Ishikawa (cell line): ENCODE data around the gene SGCE.

Experiments
- CEBPB ChIP-seq: IDR thresholded peaks from 2 replicates; pipeline ENCODE4 v1.6.1; 2012
- CREB1 ChIP-seq: IDR thresholded peaks from 2 replicates; pipeline ENCODE4 v1.6.1; 2012; ENCODE audit warnings: low read depth
- EGR1 ChIP-seq: IDR thresholded peaks from 2 replicates; pipeline ENCODE4 v1.6.1; 2012
- EP300 ChIP-seq: IDR thresholded peaks from 2 replicates; pipeline ENCODE4 v1.6.1; 2012; ENCODE audit warnings: borderline replicate concordance
- FOXM1 ChIP-seq: IDR thresholded peaks from 2 replicates; pipeline ENCODE4 v1.6.1; 2012; ENCODE audit warnings: low read depth, borderline replicate concordance
- NFIC ChIP-seq: IDR thresholded peaks from 2 replicates; pipeline ENCODE4 v1.6.1; 2012
- RAD21 ChIP-seq: IDR thresholded peaks from 2 replicates; pipeline ENCODE4 v1.6.1; 2012; ENCODE audit warnings: low read depth
- TAF1 ChIP-seq: IDR thresholded peaks from 2 replicates; pipeline ENCODE4 v1.6.1; 2012; ENCODE audit warnings: low read depth, mild to moderate bottlenecking
- TCF12 ChIP-seq: IDR thresholded peaks from 2 replicates; pipeline ENCODE4 v1.6.1; 2012; ENCODE audit warnings: low read depth
- TEAD4 ChIP-seq: IDR thresholded peaks from 2 replicates; pipeline ENCODE4 v1.6.1; 2012
- YY1 ChIP-seq: IDR thresholded peaks from 2 replicates; pipeline ENCODE4 v1.6.1; 2012; ENCODE audit warnings: low read depth
- ZBTB7A ChIP-seq: IDR thresholded peaks from 2 replicates; pipeline ENCODE4 v1.6.1; 2012; ENCODE audit warnings: low read depth
- TF ChIP-seq, protein P1 (sequence below): IDR thresholded peaks from 2 replicates; pipeline ENCODE4 v1.6.1; 2012
- TF ChIP-seq, protein P2 (sequence below): IDR thresholded peaks from 2 replicates; pipeline ENCODE4 v1.6.1; 2012; ENCODE audit warnings: low read depth, mild to moderate bottlenecking
- TF ChIP-seq, protein P3 (sequence below): IDR thresholded peaks from 2 replicates; pipeline ENCODE4 v1.6.1; 2012

The SGCE gene

DNA sequence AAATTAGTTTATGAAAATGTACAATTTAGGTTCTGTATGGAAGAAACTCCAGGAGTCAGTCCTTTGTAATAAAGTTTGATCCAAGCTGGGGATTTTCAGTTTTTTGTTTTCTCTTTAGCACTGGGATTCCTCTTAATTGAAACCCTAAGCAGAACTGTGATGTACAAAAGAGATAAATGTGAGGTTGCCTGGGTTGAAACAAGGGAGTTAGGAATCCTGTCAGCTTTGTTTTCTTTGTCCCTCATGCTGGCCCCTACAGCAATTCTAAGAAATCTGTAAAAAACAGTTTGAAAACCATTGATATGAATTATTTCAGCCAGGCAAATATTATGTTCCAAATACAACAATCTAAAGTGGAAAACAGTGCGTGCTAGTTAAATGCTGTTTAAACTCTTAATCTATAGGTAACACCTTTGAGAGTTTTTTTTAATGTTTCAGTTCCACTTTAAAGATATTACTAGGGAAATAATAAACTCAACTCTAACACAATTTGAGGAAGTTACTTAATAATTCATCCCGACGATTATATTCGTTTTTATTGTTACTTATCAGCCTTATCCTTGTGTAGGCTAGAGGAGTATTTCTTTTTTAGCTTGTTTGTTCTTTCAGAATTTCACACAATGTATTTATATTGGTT lies 65.3 kb downstream of the SGCE start:
- TF ChIP-seq, protein P1, sequence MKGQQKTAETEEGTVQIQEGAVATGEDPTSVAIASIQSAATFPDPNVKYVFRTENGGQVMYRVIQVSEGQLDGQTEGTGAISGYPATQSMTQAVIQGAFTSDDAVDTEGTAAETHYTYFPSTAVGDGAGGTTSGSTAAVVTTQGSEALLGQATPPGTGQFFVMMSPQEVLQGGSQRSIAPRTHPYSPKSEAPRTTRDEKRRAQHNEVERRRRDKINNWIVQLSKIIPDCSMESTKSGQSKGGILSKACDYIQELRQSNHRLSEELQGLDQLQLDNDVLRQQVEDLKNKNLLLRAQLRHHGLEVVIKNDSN: no peak
- no peak for TF ChIP-seq ZBTB7A
- no peak for TF ChIP-seq TAF1
- no peak for TF ChIP-seq NFIC

DNA sequence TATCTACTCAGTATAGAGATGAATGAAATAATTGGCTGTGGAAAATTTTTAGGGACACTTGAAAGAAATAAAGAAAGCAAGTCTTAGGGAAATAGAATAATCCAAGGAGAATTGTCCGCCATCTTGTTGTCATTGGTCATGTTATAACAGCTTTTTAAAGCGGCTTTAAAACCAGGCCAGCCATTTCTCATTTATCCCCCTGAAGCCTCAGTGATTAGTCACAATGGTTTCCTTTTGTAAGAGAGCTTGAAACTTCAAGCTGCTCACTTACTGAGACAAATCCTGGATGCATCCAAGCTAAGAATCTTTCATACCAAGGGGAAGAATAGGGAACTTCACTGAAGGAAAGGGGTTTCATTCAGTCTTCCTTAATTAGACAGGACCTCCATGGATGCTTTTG lies 67.9 kb downstream of the SGCE start:
- no peak for TF ChIP-seq EP300
- TF ChIP-seq FOXM1: no peak
- no peak for TF ChIP-seq RAD21
- TF ChIP-seq NFIC: no peak
- TF ChIP-seq, protein P1: no peak
- no peak for TF ChIP-seq ZBTB7A
- no peak for TF ChIP-seq TEAD4
- TF ChIP-seq TAF1: no peak
- no peak for TF ChIP-seq CEBPB
- no peak for TF ChIP-seq EGR1
- TF ChIP-seq, protein P2, sequence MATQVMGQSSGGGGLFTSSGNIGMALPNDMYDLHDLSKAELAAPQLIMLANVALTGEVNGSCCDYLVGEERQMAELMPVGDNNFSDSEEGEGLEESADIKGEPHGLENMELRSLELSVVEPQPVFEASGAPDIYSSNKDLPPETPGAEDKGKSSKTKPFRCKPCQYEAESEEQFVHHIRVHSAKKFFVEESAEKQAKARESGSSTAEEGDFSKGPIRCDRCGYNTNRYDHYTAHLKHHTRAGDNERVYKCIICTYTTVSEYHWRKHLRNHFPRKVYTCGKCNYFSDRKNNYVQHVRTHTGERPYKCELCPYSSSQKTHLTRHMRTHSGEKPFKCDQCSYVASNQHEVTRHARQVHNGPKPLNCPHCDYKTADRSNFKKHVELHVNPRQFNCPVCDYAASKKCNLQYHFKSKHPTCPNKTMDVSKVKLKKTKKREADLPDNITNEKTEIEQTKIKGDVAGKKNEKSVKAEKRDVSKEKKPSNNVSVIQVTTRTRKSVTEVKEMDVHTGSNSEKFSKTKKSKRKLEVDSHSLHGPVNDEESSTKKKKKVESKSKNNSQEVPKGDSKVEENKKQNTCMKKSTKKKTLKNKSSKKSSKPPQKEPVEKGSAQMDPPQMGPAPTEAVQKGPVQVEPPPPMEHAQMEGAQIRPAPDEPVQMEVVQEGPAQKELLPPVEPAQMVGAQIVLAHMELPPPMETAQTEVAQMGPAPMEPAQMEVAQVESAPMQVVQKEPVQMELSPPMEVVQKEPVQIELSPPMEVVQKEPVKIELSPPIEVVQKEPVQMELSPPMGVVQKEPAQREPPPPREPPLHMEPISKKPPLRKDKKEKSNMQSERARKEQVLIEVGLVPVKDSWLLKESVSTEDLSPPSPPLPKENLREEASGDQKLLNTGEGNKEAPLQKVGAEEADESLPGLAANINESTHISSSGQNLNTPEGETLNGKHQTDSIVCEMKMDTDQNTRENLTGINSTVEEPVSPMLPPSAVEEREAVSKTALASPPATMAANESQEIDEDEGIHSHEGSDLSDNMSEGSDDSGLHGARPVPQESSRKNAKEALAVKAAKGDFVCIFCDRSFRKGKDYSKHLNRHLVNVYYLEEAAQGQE: no peak
- TF ChIP-seq, protein P3, sequence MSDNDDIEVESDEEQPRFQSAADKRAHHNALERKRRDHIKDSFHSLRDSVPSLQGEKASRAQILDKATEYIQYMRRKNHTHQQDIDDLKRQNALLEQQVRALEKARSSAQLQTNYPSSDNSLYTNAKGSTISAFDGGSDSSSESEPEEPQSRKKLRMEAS: no peak
- no peak for TF ChIP-seq TCF12
- TF ChIP-seq YY1: no peak
- no peak for TF ChIP-seq CREB1

DNA sequence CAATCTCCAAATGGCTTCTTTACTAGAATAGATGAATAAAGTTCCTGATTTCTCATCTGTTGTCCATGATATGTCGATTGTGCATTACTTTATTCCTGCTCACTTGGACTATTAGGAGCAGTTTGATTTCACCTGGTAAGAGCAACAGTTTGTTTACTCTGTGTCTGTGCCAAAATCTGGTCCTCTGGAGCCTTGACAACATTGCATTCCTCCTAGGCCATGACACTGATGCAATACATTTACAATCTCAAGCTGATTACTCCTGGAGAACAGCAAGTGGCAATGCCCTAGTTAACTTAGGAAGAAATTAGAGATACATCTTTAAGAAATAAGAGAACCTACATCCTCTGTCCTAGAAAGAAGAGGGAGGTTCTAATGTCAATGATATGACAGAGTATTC lies 71.8 kb downstream of the SGCE start:
- TF ChIP-seq TAF1 (no peak), EGR1 (no peak), CREB1 (no peak), ZBTB7A (no peak), EP300 (no peak), YY1 (no peak), TCF12 (no peak), RAD21 (no peak), NFIC (0 out of 2 replicates have a peak, but pooled peaks have one; percentile 27), FOXM1 (no peak), CEBPB (peak; percentile 54; the same call in 1 of the 2 replicates), TEAD4 (0 out of 2 replicates have a peak, but pooled peaks have one; percentile 25)
- TF ChIP-seq, protein P3: no peak
- TF ChIP-seq, protein P2: no peak
- TF ChIP-seq, protein P1: no peak

DNA sequence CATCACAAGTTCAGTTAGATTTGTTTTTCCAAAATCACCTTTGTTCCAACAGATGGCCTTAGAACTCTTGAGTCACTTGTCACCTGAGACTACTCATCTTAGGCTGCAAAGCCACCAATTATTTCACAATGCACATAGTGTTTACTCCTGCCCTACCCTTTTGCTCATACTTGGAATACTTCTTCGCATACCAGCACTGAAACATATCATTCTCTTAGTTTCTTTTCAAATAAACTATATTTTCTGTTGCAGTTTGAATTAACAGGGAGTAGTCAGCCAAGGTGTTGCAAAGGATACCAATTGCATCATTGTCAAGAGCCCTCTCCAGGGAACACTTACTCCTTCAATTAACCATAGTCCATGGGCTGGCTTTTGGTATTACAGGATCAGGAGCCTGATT lies 75.3 kb downstream of the SGCE start:
- TF ChIP-seq TAF1 (no peak), FOXM1 (peak; percentile 84), NFIC (peak; percentile 25; the same call in 1 of the 2 replicates), YY1 (no peak), CREB1 (no peak), CEBPB (peak; percentile 96), TCF12 (peak; percentile 87), TEAD4 (peak; percentile 98), RAD21 (no peak), ZBTB7A (no peak), EP300 (peak; percentile 80; the same call in 1 of the 2 replicates), EGR1 (no peak; the same call in 1 of the 2 replicates)
- TF ChIP-seq, protein P1: no peak
- TF ChIP-seq, protein P2: no peak
- TF ChIP-seq, protein P3: peak; percentile 46; the same call in 1 of the 2 replicates
